ENCODE measurements around the gene POLE3.

GRCh38 chr9:113436728-113437515, 26.4 kb upstream of the POLE3 start:
- no peak for TF ChIP-seq CSDC2 (CRISPR knock-in tag; IDR thresholded peaks at IDR 0.05)
- TF ChIP-seq ZFP30 (CRISPR knock-in tag; IDR thresholded peaks at IDR 0.05): no peak
- TF ChIP-seq ZC3H10 (CRISPR knock-in tag; IDR thresholded peaks at IDR 0.05): no peak
- no peak for TF ChIP-seq ZFP3 (CRISPR knock-in tag; IDR thresholded peaks at IDR 0.05)
- TF ChIP-seq PPARA (CRISPR knock-in tag; IDR thresholded peaks at IDR 0.05; ENCODE audit: borderline replicate concordance): no peak
- no peak for TF ChIP-seq RARB (CRISPR knock-in tag; IDR thresholded peaks at IDR 0.05)
- no peak for TF ChIP-seq PATZ1 (CRISPR knock-in tag; IDR thresholded peaks at IDR 0.05; ENCODE audit: borderline replicate concordance)
- TF ChIP-seq ARNTL (CRISPR knock-in tag; IDR thresholded peaks at IDR 0.05; ENCODE audit: borderline replicate concordance, low read depth): no peak
- TF ChIP-seq POU6F1 (CRISPR knock-in tag; IDR thresholded peaks at IDR 0.05; ENCODE audit: borderline replicate concordance, low read depth): no peak
- no peak for TF ChIP-seq OSR1 (CRISPR knock-in tag; IDR thresholded peaks at IDR 0.05)
- no peak for TF ChIP-seq TSHZ2 (CRISPR knock-in tag; IDR thresholded peaks at IDR 0.05)
- TF ChIP-seq ESRRG (CRISPR knock-in tag; IDR thresholded peaks at IDR 0.05): no peak

Measured in SK-N-SH treated with all-trans-retinoic acid at 6 μM for 48 hours (cell line).